OCI-LY1 (cell line): ENCODE results near the gene RBM28.
A peak's percentile ranks its signal among the peaks of the same experiment; 100 is the strongest.

ENCODE experiments used
- H2AFZ ChIP-seq: fragments of 200-600 bp; sonication (generic), shearing (Covaris generic); 2 replicates; pipeline ENCODE4 v1.6.0; 2014; ENCODE audit warnings: antibody characterized with exemption, mild to moderate bottlenecking, low read length
- H3F3A ChIP-seq: fragments of 200-600 bp; sonication (generic), shearing (Covaris generic); 2 replicates; pipeline ENCODE4 v1.6.0; 2014; ENCODE audit warnings: mild to moderate bottlenecking, antibody characterized with exemption, low read length, moderate library complexity; ENCODE audit not compliant: insufficient read depth
- H3K27ac ChIP-seq: fragments of 200-600 bp; sonication (generic); 2 replicates; pipeline ENCODE4 v1.5.1; 2014; ENCODE audit warnings: low read length, mixed run types, mild to moderate bottlenecking, low read depth; ENCODE audit not compliant: poor library complexity, severe bottlenecking
- H3K27me3 ChIP-seq: fragments of 200-600 bp; sonication (generic); 2 replicates; pipeline ENCODE4 v1.6.0; 2014; ENCODE audit warnings: antibody characterized with exemption, mild to moderate bottlenecking, low read length, moderate library complexity; ENCODE audit not compliant: insufficient read depth
- H3K36me3 ChIP-seq: fragments of 200-600 bp; sonication (generic); 2 replicates; pipeline ENCODE4 v1.6.1; 2014; ENCODE audit warnings: mild to moderate bottlenecking, antibody characterized with exemption, low read length, moderate library complexity, mixed read lengths; ENCODE audit not compliant: insufficient read depth
- H3K4me1 ChIP-seq: fragments of 200-600 bp; sonication (generic); 2 replicates; pipeline ENCODE4 v1.5.1; 2014; ENCODE audit warnings: mild to moderate bottlenecking, low read length, moderate library complexity; ENCODE audit not compliant: insufficient read depth, severe bottlenecking
- H3K4me2 ChIP-seq: fragments of 200-600 bp; sonication (generic), shearing (Covaris generic); 2 replicates; pipeline ENCODE4 v1.6.1; 2014; ENCODE audit warnings: low read length
- H3K4me3 ChIP-seq: fragments of 200-600 bp; sonication (generic); 2 replicates; pipeline ENCODE4 v1.5.1; 2014; ENCODE audit warnings: low read length, low read depth, mild to moderate bottlenecking, mixed read lengths; ENCODE audit not compliant: poor library complexity, severe bottlenecking
- H3K79me2 ChIP-seq: fragments of 200-600 bp; shearing (Covaris generic); 2 replicates; pipeline ENCODE4 v1.6.1; 2016; ENCODE audit warnings: mixed run types, low read length, mixed read lengths; ENCODE audit not compliant: insufficient read depth
- H3K9ac ChIP-seq: fragments of 200-600 bp; sonication (generic), shearing (Covaris generic); 2 replicates; pipeline ENCODE4 v1.6.1; 2014; ENCODE audit warnings: mild to moderate bottlenecking, low read length, mixed read lengths
- H3K9me2 ChIP-seq: fragments of 200-600 bp; sonication (generic), shearing (Covaris generic); 2 replicates; pipeline ENCODE4 v1.6.1; 2014; ENCODE audit warnings: low read depth, mild to moderate bottlenecking, low read length, mixed read lengths
- H3K9me3 ChIP-seq: fragments of 200-600 bp; shearing (Covaris generic); 2 replicates; pipeline ENCODE4 v1.6.1; 2014; ENCODE audit warnings: low read length, mixed read lengths
- H4K20me1 ChIP-seq: fragments of 200-600 bp; sonication (generic), shearing (Covaris generic); 2 replicates; pipeline ENCODE4 v1.6.0; 2016; ENCODE audit warnings: mild to moderate bottlenecking, low read length; ENCODE audit not compliant: insufficient read depth
- CTCF ChIP-seq: fragments of 200-600 bp; sonication (generic), shearing (Covaris generic); IDR thresholded peaks from 2 replicates; pipeline ENCODE4 v1.5.1; 2017; ENCODE audit warnings: mild to moderate bottlenecking, antibody characterized with exemption, low read length, moderate library complexity, mixed read lengths
- EZH2 ChIP-seq: fragments of 200-600 bp; sonication (generic), shearing (Covaris generic); IDR thresholded peaks from 2 replicates; pipeline ENCODE4 v1.8.0; 2017; ENCODE audit warnings: borderline replicate concordance, mixed run types, mild to moderate bottlenecking, antibody characterized with exemption, low read length, moderate library complexity, mixed read lengths

Gene RBM28

GRCh38 chr7:128364166-128364870 is 20.6 kb upstream of the RBM28 start:
- Histone ChIP-seq H3K9me3 (no peaks in the 10 kb centered on the region), H2AFZ (no peak overlapping the region), H3K79me2 (no peaks in the 10 kb centered on the region), H3K4me3 (no peak overlapping the region), H3K9ac (no peak overlapping the region), H3K36me3 (no peaks in the 10 kb centered on the region), H3F3A (no peaks in the 10 kb centered on the region), H3K4me2 (no peak overlapping the region), H3K9me2 (no peaks in the 10 kb centered on the region), H3K27me3 (peaks cover 14% of the 10 kb centered on the region; the same call in 1 of the 2 replicates), H3K27ac (no peak overlapping the region), H4K20me1 (no peaks in the 10 kb centered on the region), H3K4me1 (peaks cover 7% of the 10 kb centered on the region)
- TF ChIP-seq EZH2 (no peak), CTCF (no peak)

- Histone ChIP-seq H3K4me1 (peaks cover 7% of the 10 kb centered on the region), H3K27me3 (peaks cover 14% of the 10 kb centered on the region; the same call in 1 of the 2 replicates), H3F3A (no peaks in the 10 kb centered on the region)
Measured at GRCh38 chr7:128363261-128363721, 19.6 kb upstream of the RBM28 start.

GRCh38 chr7:128362670-128363069 is 19.0 kb upstream of the RBM28 start:
- Histone ChIP-seq H3K9me3 (no peaks in the 10 kb centered on the region), H3F3A (no peaks in the 10 kb centered on the region), H3K79me2 (no peaks in the 10 kb centered on the region), H3K9ac (no peak overlapping the region), H3K4me1 (peaks cover 7% of the 10 kb centered on the region), H3K4me3 (no peak overlapping the region), H3K36me3 (no peaks in the 10 kb centered on the region), H3K9me2 (no peaks in the 10 kb centered on the region), H2AFZ (no peak overlapping the region), H3K4me2 (no peak overlapping the region), H4K20me1 (no peaks in the 10 kb centered on the region), H3K27me3 (peaks cover 14% of the 10 kb centered on the region; the same call in 1 of the 2 replicates), H3K27ac (no peak overlapping the region)
- TF ChIP-seq CTCF, result no peak
- TF ChIP-seq EZH2, result no peak

More at GRCh38 chr7:128363261-128363721, 19.6 kb upstream of the RBM28 start:
- no peaks in the 10 kb centered on the region for H3K9me3 ChIP-seq
- H3K4me3 ChIP-seq, result no peak overlapping the region
- H3K36me3 ChIP-seq, result no peaks in the 10 kb centered on the region
- no peaks in the 10 kb centered on the region for H4K20me1 ChIP-seq
- no peak overlapping the region for H3K9ac ChIP-seq
- 0 out of 2 replicates have a peak, but pooled peaks have one; percentile 52 for TF ChIP-seq EZH2
- TF ChIP-seq CTCF, result no peak
- H3K79me2 ChIP-seq, result no peaks in the 10 kb centered on the region
- H3K4me2 ChIP-seq, result no peak overlapping the region
- no peak overlapping the region for H3K27ac ChIP-seq
- H2AFZ ChIP-seq, result no peak overlapping the region
- H3K9me2 ChIP-seq, result no peaks in the 10 kb centered on the region
